ENCODE data around the gene NCF1.
"Not testable (repeated sequence)": the region's sequence is repeated elsewhere in the genome, so short reads cannot be mapped to it uniquely, and the experiment has no call there.

Gene NCF1

GRCh38 chr7:74773760-74774750, at the start of gene NCF1:
Gene NCF1 (plus strand): TSS chr7:74774011. CDS start chr7:74774032, 21 bp downstream.
- DNase-seq (ENCODE audit: low read depth in 2 of 2): not testable (repeated sequence)

GRCh38 chr7:74725840-74726239, 48.0 kb upstream of the NCF1 start:
- no peak for DNase-seq (ENCODE audit: low read depth in 2 of 2)

- DNase-seq (ENCODE audit: low read depth in 2 of 2): no peak
Measured at GRCh38 chr7:74726309-74727101, 47.3 kb upstream of the NCF1 start.

- not testable (repeated sequence) for DNase-seq (ENCODE audit: low read depth in 2 of 2)
Measured at GRCh38 chr7:74728686-74729085, 45.1 kb upstream of the NCF1 start.

DNA sequence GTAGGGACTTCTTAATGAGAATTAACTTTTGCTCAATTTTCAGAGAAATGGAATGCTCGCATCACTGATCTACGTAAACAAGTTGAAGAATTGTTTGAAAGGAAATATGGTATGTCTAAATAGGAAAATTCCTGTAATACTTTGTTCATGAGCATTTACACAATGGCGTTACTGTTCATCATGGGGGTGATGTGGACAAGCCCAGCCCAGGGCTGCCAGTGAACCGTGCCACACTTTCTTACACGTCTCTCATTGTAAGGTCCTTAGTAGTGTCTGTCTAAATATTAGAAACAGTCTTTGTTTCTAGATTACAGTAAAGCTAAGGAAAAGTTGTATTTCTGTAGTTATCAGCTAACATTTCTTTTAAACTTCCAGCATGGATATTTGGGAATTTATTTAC, 43.6 kb upstream of the NCF1 start:
- not testable (repeated sequence) for DNase-seq (ENCODE audit: low read depth in 2 of 2)

DNA sequence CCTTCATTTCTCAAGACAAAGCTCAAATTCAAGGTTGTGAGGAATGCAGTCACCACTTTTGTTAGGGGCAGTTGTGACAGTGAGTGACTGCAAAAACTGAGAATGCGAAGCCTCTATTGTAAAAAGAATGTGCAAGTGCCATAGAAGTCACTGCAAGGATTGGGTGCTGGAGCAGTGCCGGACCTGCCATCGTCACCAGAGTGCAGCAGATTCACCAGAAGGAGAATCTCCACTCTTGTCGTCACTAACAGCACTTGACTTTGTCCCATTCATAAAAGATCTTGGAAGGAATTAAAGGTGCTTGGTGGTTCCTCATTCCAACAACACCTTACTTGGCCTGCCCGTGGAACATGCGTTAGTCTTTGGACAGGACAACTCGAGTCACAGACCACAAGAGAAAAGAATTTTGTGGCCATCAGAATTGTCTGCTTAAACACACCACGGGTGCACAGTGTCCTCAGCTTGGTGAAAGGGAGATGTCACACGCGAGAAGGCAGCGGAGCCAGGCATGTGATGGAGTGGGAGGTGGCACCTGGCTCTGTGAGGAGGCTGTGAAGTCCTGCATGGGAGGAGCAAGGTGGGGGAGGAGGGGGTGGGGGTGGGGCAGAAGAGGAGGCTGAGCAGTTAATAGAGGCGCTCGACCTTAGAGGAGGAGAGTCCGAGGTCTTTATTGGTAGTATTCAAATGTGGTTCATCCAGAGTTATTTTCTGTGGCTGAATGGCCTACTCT, 33.7 kb upstream of the NCF1 start:
- DNase-seq (ENCODE audit: low read depth in 2 of 2): not testable (repeated sequence)

GRCh38 chr7:74743936-74744557, 29.8 kb upstream of the NCF1 start:
- DNase-seq (ENCODE audit: low read depth in 2 of 2): not testable (repeated sequence)

- not testable (repeated sequence) for DNase-seq (ENCODE audit: low read depth in 2 of 2)
Measured at GRCh38 chr7:74753921-74754482, 19.8 kb upstream of the NCF1 start.

GRCh38 chr7:74756673-74757072, 17.1 kb upstream of the NCF1 start:
- DNase-seq (ENCODE audit: low read depth in 2 of 2): not testable (repeated sequence)

DNA sequence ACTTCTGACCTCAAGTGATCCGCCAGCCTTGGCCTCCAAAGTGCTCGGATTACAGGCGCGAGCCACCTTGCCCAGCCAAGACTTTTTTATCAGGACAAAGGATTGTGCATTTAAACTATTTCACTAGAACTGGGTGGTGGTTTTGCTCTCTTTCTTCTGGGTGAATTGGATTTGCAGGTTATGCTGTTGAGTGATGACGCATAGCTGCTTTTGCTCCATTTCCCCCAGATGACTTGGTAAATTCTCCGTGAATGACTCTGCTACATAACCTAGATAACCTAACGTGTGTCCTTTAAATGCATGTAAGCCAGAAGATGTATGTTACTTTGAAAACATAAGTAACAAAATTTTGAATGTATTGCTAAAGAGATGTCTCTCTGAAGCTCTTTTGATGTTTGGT, 15.5 kb upstream of the NCF1 start:
- not testable (repeated sequence) for DNase-seq (ENCODE audit: low read depth in 2 of 2)

DNA sequence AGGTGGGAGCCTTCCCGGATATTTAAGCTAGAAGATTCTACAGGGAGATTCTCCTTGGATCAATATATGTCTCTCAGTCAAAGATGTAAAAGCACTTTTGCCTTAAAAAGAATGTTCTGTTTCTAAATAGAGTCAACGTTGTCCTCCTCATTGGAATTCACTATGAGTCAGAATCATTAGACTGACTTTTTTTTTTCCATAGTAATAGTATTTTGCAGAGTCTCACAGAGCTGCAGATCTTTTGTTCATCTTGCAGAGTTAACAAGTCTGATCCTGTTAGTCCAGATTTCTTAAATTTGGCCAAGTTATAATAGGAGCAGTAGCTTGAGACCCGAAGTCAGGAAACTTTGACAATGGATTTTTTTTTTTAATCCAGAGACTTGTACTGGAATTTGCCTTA, 14.8 kb upstream of the NCF1 start:
- DNase-seq (ENCODE audit: low read depth in 2 of 2): not testable (repeated sequence)

GRCh38 chr7:74765205-74765918, 8.4 kb upstream of the NCF1 start:
- not testable (repeated sequence) for DNase-seq (ENCODE audit: low read depth in 2 of 2)

DNA sequence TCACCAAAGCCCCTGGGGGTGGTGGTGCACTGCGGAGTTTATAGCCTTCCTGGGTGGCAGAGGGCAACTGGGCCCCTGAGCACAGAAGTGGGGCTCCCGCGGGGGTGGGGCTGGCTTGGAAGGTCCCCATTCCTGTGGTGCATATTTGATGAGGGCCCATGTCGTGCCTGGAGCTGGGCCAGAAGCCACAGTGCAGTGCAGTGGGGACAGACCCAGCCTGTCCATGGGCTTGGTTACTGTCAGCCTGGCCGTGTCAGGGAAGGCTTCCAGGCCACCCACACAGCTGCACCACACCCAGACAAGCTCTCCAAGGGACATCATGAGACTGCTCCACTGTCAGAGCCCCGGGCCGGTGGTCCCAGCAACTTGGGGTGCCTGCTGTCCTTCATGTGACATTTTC, 7.3 kb upstream of the NCF1 start:
- not testable (repeated sequence) for DNase-seq (ENCODE audit: low read depth in 2 of 2)

- not testable (repeated sequence) for DNase-seq (ENCODE audit: low read depth in 2 of 2)
Measured at GRCh38 chr7:74766991-74767390, 6.8 kb upstream of the NCF1 start.

DNA sequence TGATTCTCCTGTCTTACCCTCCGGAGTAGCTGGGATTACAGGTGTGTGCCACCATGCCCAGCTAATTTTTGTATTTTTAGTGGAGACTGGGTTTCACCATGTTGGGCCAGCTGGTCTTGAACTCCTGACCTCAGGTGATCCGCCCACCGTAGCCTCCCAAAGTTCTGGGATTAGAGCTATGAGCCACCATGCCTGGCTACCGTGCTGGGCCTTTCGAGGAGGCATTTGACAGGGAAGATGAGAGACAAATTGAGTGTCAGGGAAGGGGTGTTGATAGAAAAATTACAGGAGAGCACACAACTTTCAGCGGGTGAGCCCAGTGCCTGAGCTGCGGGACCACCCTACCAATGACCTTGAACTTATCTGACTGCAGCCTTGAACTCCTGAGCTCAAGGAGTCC, 3.7 kb upstream of the NCF1 start:
- DNase-seq (ENCODE audit: low read depth in 2 of 2): not testable (repeated sequence)

GRCh38 chr7:74772093-74772492, 1.7 kb upstream of the NCF1 start:
- DNase-seq (ENCODE audit: low read depth in 2 of 2): not testable (repeated sequence)

GRCh38 chr7:74775111-74775510, 1.3 kb downstream of the NCF1 start:
- DNase-seq (ENCODE audit: low read depth in 2 of 2): not testable (repeated sequence)

DNA sequence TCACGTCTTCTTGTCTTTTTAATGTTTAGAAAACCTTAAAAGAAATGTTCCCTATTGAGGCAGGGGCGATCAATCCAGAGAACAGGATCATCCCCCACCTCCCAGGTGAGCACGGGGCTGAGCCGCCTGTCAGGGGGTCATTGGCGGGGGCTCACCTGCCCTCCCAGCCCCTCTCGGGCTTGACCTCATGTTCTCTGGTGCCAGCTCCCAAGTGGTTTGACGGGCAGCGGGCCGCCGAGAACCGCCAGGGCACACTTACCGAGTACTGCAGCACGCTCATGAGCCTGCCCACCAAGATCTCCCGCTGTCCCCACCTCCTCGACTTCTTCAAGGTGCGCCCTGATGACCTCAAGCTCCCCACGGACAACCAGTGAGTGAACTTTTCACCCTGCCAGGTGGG, 5.2 kb downstream of the NCF1 start:
- DNase-seq (ENCODE audit: low read depth in 2 of 2): not testable (repeated sequence)

GRCh38 chr7:74781746-74782145, 7.9 kb downstream of the NCF1 start:
- DNase-seq (ENCODE audit: low read depth in 2 of 2): not testable (repeated sequence)

DNA sequence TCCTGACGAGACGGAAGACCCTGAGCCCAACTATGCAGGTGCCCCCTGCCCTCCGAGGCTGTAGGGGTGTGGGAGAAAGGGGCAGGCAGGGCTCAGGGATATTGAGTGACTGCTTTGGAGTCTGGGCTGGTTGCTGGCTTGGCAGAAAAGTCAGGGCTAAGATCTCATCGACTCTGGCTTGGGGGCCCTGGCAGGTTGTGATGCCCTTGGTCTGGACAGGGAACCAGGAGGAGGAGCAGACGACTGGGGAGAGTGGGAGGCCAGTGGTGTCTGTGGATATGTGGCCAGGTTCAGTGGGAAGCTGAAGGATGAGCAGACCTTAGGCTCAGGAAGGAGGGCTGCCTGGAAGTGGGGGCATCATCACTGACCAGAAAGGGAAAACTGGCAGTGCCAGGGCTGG, 9.8 kb downstream of the NCF1 start:
- DNase-seq (ENCODE audit: low read depth in 2 of 2): not testable (repeated sequence)
